Smooth muscle cell (in vitro differentiated cells): ENCODE data around the gene HOXA13. TPM values are rescaled to one million over a fixed set of nuclear protein-coding genes. Genes with fewer than 3 reads are reported as not detected.

Experiments
- DNase-seq: peaks from one replicate; lab custom pipeline; 2025; ENCODE audit not compliant: unreplicated experiment; lab: John Stamatoyannopoulos, UW
- H2AFZ ChIP-seq: fragments of 200-600 bp; sonication (generic); 2 replicates; pipeline ENCODE4 v1.6.0; 2016; ENCODE audit warnings: antibody characterized with exemption, low read depth, mild to moderate bottlenecking
- H3F3A ChIP-seq: fragments of 200-600 bp; sonication (generic); 2 replicates; pipeline ENCODE4 v1.6.0; 2017; ENCODE audit warnings: antibody characterized with exemption, low read depth
- H3K27ac ChIP-seq: fragments of 200-600 bp; sonication (generic); 2 replicates; pipeline ENCODE4 v1.5.1; 2016; ENCODE audit warnings: low read depth, mild to moderate bottlenecking
- H3K27me3 ChIP-seq: fragments of 200-600 bp; sonication (generic); 2 replicates; pipeline ENCODE4 v1.6.1; 2016; ENCODE audit warnings: low read depth, mild to moderate bottlenecking
- H3K36me3 ChIP-seq: fragments of 200-600 bp; sonication (generic); 2 replicates; pipeline ENCODE4 v1.5.1; 2016; ENCODE audit warnings: low read depth
- H3K4me1 ChIP-seq: fragments of 200-600 bp; sonication (generic); 2 replicates; pipeline ENCODE4 v1.5.1; 2016; ENCODE audit warnings: low read depth
- H3K4me2 ChIP-seq: fragments of 200-600 bp; sonication (generic); 2 replicates; pipeline ENCODE4 v1.6.0; 2016; ENCODE audit warnings: mild to moderate bottlenecking
- H3K4me3 ChIP-seq: fragments of 200-600 bp; sonication (generic); 2 replicates; pipeline ENCODE4 v1.5.1; 2016; ENCODE audit warnings: mild to moderate bottlenecking
- H3K79me2 ChIP-seq: fragments of 200-600 bp; sonication (generic); 2 replicates; pipeline ENCODE4 v1.6.0; 2016; ENCODE audit warnings: low read depth, mild to moderate bottlenecking
- H3K9ac ChIP-seq: fragments of 200-600 bp; sonication (generic); 2 replicates; pipeline ENCODE4 v1.6.0; 2016; ENCODE audit warnings: low read depth
- H3K9me3 ChIP-seq: fragments of 200-600 bp; sonication (generic); replicated peaks from 2 replicates; pipeline ENCODE4 v1.5.1; 2016; ENCODE audit warnings: low read depth
- H4K20me1 ChIP-seq: fragments of 200-600 bp; sonication (generic); 2 replicates; pipeline ENCODE4 v1.6.0; 2016; ENCODE audit warnings: low read depth
- whole genome bisulfite sequencing: methylation state at CpG from one replicate; pipeline ENCODE4 v1.1.7; 2016; ENCODE audit warnings: low lambda C conversion rate; 5-methylcytosine and 5-hydroxymethylcytosine counted together
- polyA plus RNA-seq: library from polyadenylated mRNA; unstranded; fragments of >200 nt; fragmentation: Nextera tagmentation; extraction: Ambion mirVana; gene quantifications from 2 replicates; pipeline ENCODE4 v1.2.1, GENCODE V29; 2016
- total RNA-seq: library from RNA; depleted of rRNA; stranded (reverse); fragments of >200 nt; gene quantifications from 2 replicates; pipeline ENCODE4 v1.2.3, GENCODE V29; 2014
- TF ChIP-seq, protein P1 (sequence below): fragments of 200-600 bp; sonication (generic); IDR thresholded peaks from 2 replicates; pipeline ENCODE4 v1.5.1; 2017; ENCODE audit warnings: borderline replicate concordance, mild to moderate bottlenecking, antibody characterized with exemption; ENCODE audit not compliant: insufficient read depth, poor library complexity, severe bottlenecking

HOXA13 gene
- total and polyA plus RNA-seq, 2 experiments from 2014 or later, result 10.0 to 14.2 TPM

- Histone ChIP-seq H4K20me1 (no peaks in the 10 kb centered on the region), H3K27me3 (peaks cover 44% of the 10 kb centered on the region), H2AFZ (no peak overlapping the region), H3K9me3 (no peaks in the 10 kb centered on the region), H3K36me3 (no peaks in the 10 kb centered on the region), H3F3A (peaks cover 5% of the 10 kb centered on the region), H3K27ac (no peak overlapping the region), H3K4me1 (peaks cover 6% of the 10 kb centered on the region), H3K4me2 (no peak overlapping the region), H3K79me2 (no peaks in the 10 kb centered on the region), H3K9ac (no peak overlapping the region), H3K4me3 (no peak overlapping the region)
- TF ChIP-seq, protein P1, sequence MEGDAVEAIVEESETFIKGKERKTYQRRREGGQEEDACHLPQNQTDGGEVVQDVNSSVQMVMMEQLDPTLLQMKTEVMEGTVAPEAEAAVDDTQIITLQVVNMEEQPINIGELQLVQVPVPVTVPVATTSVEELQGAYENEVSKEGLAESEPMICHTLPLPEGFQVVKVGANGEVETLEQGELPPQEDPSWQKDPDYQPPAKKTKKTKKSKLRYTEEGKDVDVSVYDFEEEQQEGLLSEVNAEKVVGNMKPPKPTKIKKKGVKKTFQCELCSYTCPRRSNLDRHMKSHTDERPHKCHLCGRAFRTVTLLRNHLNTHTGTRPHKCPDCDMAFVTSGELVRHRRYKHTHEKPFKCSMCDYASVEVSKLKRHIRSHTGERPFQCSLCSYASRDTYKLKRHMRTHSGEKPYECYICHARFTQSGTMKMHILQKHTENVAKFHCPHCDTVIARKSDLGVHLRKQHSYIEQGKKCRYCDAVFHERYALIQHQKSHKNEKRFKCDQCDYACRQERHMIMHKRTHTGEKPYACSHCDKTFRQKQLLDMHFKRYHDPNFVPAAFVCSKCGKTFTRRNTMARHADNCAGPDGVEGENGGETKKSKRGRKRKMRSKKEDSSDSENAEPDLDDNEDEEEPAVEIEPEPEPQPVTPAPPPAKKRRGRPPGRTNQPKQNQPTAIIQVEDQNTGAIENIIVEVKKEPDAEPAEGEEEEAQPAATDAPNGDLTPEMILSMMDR, result no peak
- WGBS, result 69% methylated on average over 26 of the region's 45 CpGs
- DNase-seq, result no peak
Observed at GRCh38 chr7:27220440-27220955, 20.6 kb upstream of the HOXA13 start.

- Histone ChIP-seq H3K4me3 (no peak overlapping the region), H3K9ac (no peak overlapping the region), H3K27me3 (peaks cover 37% of the 10 kb centered on the region), H2AFZ (no peak overlapping the region), H4K20me1 (no peaks in the 10 kb centered on the region), H3K4me1 (peaks cover under 1% of the 10 kb centered on the region), H3F3A (peaks cover 5% of the 10 kb centered on the region), H3K36me3 (no peaks in the 10 kb centered on the region), H3K79me2 (no peaks in the 10 kb centered on the region), H3K9me3 (no peaks in the 10 kb centered on the region), H3K4me2 (no peak overlapping the region), H3K27ac (no peak overlapping the region)
- WGBS, result 83% methylated on average over 4 of the region's 4 CpGs
- DNase-seq, result no peak
- TF ChIP-seq, protein P1, result no peak
Observed at GRCh38 chr7:27219821-27220220, 19.9 kb upstream of the HOXA13 start.

DNA sequence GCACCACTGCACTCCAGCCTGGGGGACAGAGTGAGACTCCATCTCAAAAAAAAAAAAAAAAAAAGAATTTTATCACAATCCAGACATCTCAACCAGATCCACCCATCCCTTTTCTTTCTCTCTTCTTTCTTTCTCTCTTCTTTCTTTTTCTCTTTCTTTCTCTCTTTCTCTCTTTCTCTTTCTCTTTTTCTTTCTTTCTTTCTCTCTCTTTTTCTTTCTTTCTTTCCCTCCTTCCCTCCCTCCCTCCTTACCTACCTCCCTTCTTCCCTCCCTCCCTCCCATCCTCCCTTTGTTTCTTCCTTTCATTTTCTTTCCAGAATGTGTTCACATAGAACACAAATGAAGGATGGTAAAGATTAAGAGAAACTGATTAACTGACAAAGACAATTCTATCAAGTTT lies 18.1 kb upstream of the HOXA13 start:
- no peak overlapping the region for H3K4me3 ChIP-seq
- H4K20me1 ChIP-seq, result no peaks in the 10 kb centered on the region
- peaks cover 19% of the 10 kb centered on the region for H3K27me3 ChIP-seq
- no peak for DNase-seq
- H3K4me1 ChIP-seq, result peaks cover 13% of the 10 kb centered on the region
- H3F3A ChIP-seq, result peaks cover 9% of the 10 kb centered on the region
- H3K9me3 ChIP-seq, result no peaks in the 10 kb centered on the region
- H3K4me2 ChIP-seq, result no peak overlapping the region
- no peaks in the 10 kb centered on the region for H3K79me2 ChIP-seq
- TF ChIP-seq, protein P1, result no peak
- H3K27ac ChIP-seq, result no peak overlapping the region
- no peak overlapping the region for H3K9ac ChIP-seq
- H3K36me3 ChIP-seq, result no peaks in the 10 kb centered on the region
- no peak overlapping the region for H2AFZ ChIP-seq

DNA sequence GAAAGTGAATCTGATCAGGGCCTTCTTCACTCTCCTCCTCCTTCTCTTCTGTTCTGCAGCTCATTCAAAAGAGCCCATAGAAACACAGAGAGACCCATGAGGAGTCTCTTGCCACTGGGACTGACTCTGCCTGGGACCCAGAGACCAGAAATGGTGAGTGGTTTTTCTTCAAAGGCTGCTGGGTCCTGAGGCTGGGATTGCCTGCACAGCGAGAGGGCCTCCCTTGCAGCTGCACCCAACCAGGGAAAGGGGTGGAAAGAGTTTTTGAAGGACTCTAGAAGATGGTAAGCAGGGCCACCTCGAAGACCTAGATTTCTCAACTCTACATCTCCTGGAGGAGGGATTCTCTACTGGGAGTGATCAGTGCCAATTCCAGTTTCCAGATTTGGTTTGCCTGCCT lies 15.5 kb upstream of the HOXA13 start:
- no peak for DNase-seq
- Histone ChIP-seq H3K4me1 (peaks cover 15% of the 10 kb centered on the region), H4K20me1 (no peaks in the 10 kb centered on the region), H3K9ac (no peak overlapping the region), H2AFZ (no peak overlapping the region), H3K4me3 (no peak overlapping the region), H3K9me3 (no peaks in the 10 kb centered on the region), H3K79me2 (no peaks in the 10 kb centered on the region), H3F3A (peaks cover 4% of the 10 kb centered on the region), H3K4me2 (no peak overlapping the region), H3K27ac (no peak overlapping the region), H3K27me3 (peaks cover 15% of the 10 kb centered on the region), H3K36me3 (no peaks in the 10 kb centered on the region)
- 88% methylated on average over 2 of the region's 2 CpGs for WGBS
- TF ChIP-seq, protein P1, result no peak
